PFSK-1 (cell line): Measurements from ENCODE around the gene ZNF710.

Experiments
- FOXP2 ChIP-seq: optimal IDR thresholded peaks from 2 replicates; pipeline ENCODE3; 2011; ENCODE audit warnings: borderline replicate concordance, control low read depth, inconsistent platforms; ENCODE audit not compliant: insufficient read depth; ENCODE audit errors: extremely low read length, extremely low read depth
- POLR2AphosphoS5 ChIP-seq: IDR thresholded peaks from 2 replicates; pipeline ENCODE4 v1.6.1; 2012; ENCODE audit warnings: low read depth, mild to moderate bottlenecking, control low read depth, low read length, moderate library complexity
- SIN3A ChIP-seq: IDR thresholded peaks from 2 replicates; pipeline ENCODE4 v1.6.1; 2012; ENCODE audit warnings: mild to moderate bottlenecking, low read length, moderate library complexity, borderline replicate concordance; ENCODE audit not compliant: insufficient read depth
- TAF1 ChIP-seq: IDR thresholded peaks from 2 replicates; pipeline ENCODE4 v1.6.1; 2012; ENCODE audit warnings: low read length, control low read depth, borderline replicate concordance; ENCODE audit not compliant: insufficient read depth
- TF ChIP-seq, protein P1 (sequence below), 2 experiments: IDR thresholded peaks; 2 replicates each; pipeline versions ENCODE4 v1.6.1 to v1.8.0; 2011 to 2012; ENCODE audit warnings: low read depth in 2 of 2, low read length in 2 of 2, control low read depth in 1 of 2, inconsistent platforms in 1 of 2, mild to moderate bottlenecking in 1 of 2, moderate library complexity in 1 of 2; ENCODE audit not compliant: insufficient read depth in 1 of 2

The ZNF710 gene

DNA sequence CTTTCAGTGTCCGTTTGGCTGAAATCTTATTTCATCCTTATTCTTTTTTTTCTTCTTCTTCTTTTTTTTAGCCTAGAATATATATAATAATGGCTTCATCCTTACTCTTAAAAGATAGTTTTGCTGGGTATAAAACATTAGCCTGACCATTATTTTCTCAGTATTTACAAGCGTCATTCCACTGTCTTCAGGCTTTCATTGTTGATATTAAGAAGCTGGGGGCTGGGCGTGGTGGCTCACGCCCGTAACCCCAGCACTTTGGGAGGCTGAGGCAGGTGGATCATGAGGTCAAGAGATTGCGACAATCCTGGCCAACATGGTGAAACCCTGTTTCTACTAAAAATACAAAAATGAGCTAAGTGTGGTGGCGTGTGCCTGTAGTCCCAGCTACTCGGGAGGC lies 10.6 kb downstream of the ZNF710 start:
- TF ChIP-seq TAF1, result no peak

DNA sequence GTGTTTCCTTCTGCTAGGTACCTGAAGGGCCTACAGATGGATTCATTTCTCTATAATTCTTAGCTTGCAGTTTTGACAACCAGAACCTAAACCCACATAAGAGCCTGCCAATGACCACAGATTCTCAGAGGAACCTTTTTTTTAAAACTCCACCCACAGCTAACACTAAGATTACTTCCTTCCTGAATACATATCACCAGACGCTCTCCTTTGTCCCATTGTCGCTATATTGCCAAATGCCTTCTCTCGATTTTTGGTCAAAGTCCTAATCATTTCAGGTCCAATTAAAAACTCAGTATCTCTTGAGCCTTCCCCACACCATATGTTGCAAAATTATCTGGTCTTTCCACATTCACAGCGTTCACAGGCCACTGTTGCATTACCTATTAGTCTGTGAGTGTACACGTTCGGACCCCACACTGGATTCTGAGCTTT lies 12.4 kb downstream of the ZNF710 start:
- TF ChIP-seq FOXP2 (no peak), SIN3A (no peak), POLR2AphosphoS5 (no peak), TAF1 (no peak)
- TF ChIP-seq, protein P1, sequence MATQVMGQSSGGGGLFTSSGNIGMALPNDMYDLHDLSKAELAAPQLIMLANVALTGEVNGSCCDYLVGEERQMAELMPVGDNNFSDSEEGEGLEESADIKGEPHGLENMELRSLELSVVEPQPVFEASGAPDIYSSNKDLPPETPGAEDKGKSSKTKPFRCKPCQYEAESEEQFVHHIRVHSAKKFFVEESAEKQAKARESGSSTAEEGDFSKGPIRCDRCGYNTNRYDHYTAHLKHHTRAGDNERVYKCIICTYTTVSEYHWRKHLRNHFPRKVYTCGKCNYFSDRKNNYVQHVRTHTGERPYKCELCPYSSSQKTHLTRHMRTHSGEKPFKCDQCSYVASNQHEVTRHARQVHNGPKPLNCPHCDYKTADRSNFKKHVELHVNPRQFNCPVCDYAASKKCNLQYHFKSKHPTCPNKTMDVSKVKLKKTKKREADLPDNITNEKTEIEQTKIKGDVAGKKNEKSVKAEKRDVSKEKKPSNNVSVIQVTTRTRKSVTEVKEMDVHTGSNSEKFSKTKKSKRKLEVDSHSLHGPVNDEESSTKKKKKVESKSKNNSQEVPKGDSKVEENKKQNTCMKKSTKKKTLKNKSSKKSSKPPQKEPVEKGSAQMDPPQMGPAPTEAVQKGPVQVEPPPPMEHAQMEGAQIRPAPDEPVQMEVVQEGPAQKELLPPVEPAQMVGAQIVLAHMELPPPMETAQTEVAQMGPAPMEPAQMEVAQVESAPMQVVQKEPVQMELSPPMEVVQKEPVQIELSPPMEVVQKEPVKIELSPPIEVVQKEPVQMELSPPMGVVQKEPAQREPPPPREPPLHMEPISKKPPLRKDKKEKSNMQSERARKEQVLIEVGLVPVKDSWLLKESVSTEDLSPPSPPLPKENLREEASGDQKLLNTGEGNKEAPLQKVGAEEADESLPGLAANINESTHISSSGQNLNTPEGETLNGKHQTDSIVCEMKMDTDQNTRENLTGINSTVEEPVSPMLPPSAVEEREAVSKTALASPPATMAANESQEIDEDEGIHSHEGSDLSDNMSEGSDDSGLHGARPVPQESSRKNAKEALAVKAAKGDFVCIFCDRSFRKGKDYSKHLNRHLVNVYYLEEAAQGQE (IDR thresholded peaks at IDR 0.05; ENCODE audit: insufficient read depth in 1 of 2, low read depth in 2 of 2, low read length in 2 of 2), result no peak

DNA sequence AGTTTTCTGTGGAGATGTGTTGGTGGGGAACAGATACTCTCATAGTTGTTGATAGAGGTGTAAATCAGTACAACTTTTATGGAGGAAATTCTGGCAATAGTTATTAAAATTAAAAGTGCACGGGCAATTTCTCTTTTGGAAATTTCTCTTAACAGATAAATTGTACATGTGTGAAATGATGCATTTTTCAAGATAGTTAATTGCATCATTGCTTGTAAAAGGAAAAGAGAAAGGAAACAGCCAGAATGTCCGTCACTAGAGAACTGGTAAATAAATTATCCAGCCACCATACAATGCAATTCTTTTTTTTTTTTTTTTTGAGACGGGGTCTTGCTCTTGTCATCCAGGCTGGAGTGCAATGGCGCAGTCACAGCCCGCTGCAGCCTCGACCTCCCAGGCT lies 14.2 kb downstream of the ZNF710 start:
- TF ChIP-seq, protein P1 (IDR thresholded peaks at IDR 0.05; ENCODE audit: insufficient read depth in 1 of 2, low read depth in 2 of 2, low read length in 2 of 2), result no peak
- no peak for TF ChIP-seq TAF1
- no peak for TF ChIP-seq SIN3A
- no peak for TF ChIP-seq FOXP2
- no peak for TF ChIP-seq POLR2AphosphoS5

DNA sequence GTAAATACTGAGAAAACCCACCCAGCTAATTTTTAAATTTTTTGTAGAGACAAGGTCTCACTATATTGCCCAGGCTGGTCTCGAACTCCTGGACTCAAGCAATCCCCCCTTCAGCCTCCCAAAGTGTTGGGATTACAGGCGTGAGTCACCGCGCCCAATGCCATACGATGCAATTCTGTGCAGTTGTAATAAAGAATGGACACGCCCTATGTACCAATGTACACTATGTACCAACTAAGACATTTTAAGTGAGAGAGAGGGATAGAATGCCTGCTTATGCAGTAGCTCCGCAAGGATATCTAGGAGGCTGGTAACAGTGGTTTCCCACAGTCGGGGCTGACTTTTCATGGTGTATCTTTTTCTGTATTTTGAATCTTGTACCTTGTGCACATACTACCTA lies 14.6 kb downstream of the ZNF710 start:
- no peak for TF ChIP-seq FOXP2
- TF ChIP-seq, protein P1 (IDR thresholded peaks at IDR 0.05; ENCODE audit: insufficient read depth in 1 of 2, low read depth in 2 of 2, low read length in 2 of 2), result no peak
- TF ChIP-seq POLR2AphosphoS5, result no peak
- TF ChIP-seq SIN3A, result no peak
- no peak for TF ChIP-seq TAF1

DNA sequence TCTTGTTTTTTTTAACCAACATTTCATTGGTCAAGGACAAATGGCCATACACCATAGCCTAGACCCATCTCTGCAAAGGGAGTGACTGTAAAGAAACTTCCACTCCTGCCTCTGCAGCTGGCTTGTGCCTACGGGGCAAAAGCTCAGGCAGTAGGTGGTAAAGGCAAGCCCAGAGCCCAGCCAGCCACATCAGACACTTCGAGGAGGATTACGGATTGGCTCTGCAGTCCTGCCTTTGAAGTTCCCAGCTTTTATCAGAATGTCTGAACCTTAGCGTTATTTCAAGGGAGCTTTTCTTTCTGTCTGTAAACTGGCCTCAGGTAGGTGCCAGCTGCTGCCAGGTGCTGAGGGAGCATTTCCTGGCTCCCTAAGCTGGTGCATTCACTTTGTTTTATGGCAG lies 15.6 kb downstream of the ZNF710 start:
- TF ChIP-seq TAF1 (no peak), FOXP2 (no peak), SIN3A (no peak), POLR2AphosphoS5 (no peak)
- TF ChIP-seq, protein P1 (IDR thresholded peaks at IDR 0.05; ENCODE audit: insufficient read depth in 1 of 2, low read depth in 2 of 2, low read length in 2 of 2), result no peak
